NCI-H2107 (cell line): ENCODE data around the gene UBC.
"Not testable (repeated sequence)": the region's sequence is repeated elsewhere in the genome, so short reads cannot be mapped to it uniquely, and the experiment has no call there.

Source experiments
- DNase-seq: peaks from one replicate; lab custom pipeline; 2025; lab: John Stamatoyannopoulos, UW

The UBC gene

GRCh38 chr12:124930586-124930985 is 16.1 kb upstream of the UBC start:
- no peak for DNase-seq

- DNase-seq = no peak
Observed at GRCh38 chr12:124929649-124930419, 15.4 kb upstream of the UBC start.

- no peak for DNase-seq
Observed at GRCh38 chr12:124928912-124929530, 14.6 kb upstream of the UBC start.

GRCh38 chr12:124928095-124928911 is 13.9 kb upstream of the UBC start:
- no peak for DNase-seq

GRCh38 chr12:124927201-124928094 is 13.0 kb upstream of the UBC start:
- no peak for DNase-seq

GRCh38 chr12:124925782-124926181 is 11.3 kb upstream of the UBC start:
- not testable (repeated sequence) for DNase-seq

- DNase-seq = no peak
Observed at GRCh38 chr12:124925117-124925516, 10.7 kb upstream of the UBC start.

GRCh38 chr12:124923905-124924734 is 9.7 kb upstream of the UBC start:
- no peak for DNase-seq

- no peak for DNase-seq
Observed at GRCh38 chr12:124921200-124922031, 7.0 kb upstream of the UBC start.

- no peak for DNase-seq
Observed at GRCh38 chr12:124920353-124920935, 6.0 kb upstream of the UBC start.

GRCh38 chr12:124919521-124920352 is 5.3 kb upstream of the UBC start:
- no peak for DNase-seq

GRCh38 chr12:124918622-124918988 is 4.2 kb upstream of the UBC start:
- not testable (repeated sequence) for DNase-seq

- no peak for DNase-seq
Observed at GRCh38 chr12:124917841-124918621, 3.6 kb upstream of the UBC start.

GRCh38 chr12:124917135-124917840 is 2.8 kb upstream of the UBC start:
- DNase-seq = no peak

GRCh38 chr12:124916374-124917134 is 2.1 kb upstream of the UBC start:
- DNase-seq = no peak
